Liver (tissue), 9 donors: ENCODE data around the gene FRMPD1. TPM values are rescaled to one million over a fixed set of nuclear protein-coding genes. Genes with fewer than 3 reads are reported as not detected.

Experiments
- DNase-seq: peaks from one replicate; pipeline ENCODE4 v3.0.0-alpha.2; 2017; ENCODE audit warnings: low spot score
- H3K27ac ChIP-seq, 2 donors: one replicate each; pipeline ENCODE4 v1.7.0; 2013; ENCODE audit warnings: inconsistent platforms in 2 of 2, low read length in 2 of 2, control low read depth in 1 of 2, low read depth in 1 of 2, mild to moderate bottlenecking in 1 of 2
- H3K27me3 ChIP-seq, 4 donors: one replicate each; pipeline versions ENCODE4 v1.6.1 to v1.7.0; 2013; ENCODE audit warnings: low read length in 3 of 4, inconsistent platforms in 1 of 4, mild to moderate bottlenecking in 1 of 4, moderate library complexity in 1 of 4; ENCODE audit not compliant: control insufficient read depth in 4 of 4, insufficient read depth in 4 of 4
- H3K36me3 ChIP-seq, 4 donors: one replicate each; pipeline versions ENCODE4 v1.6.1 to v1.7.0; 2013; ENCODE audit warnings: low read length in 3 of 4, mild to moderate bottlenecking in 3 of 4, low read depth in 1 of 4, moderate library complexity in 1 of 4; ENCODE audit not compliant: control insufficient read depth in 4 of 4, insufficient read depth in 3 of 4
- H3K4me1 ChIP-seq, 4 donors: one replicate each; pipeline versions ENCODE4 v1.6.1 to v1.7.0; 2013; ENCODE audit warnings: low read length in 3 of 4, mild to moderate bottlenecking in 3 of 4, moderate library complexity in 1 of 4; ENCODE audit not compliant: control insufficient read depth in 4 of 4, insufficient read depth in 4 of 4
- H3K4me3 ChIP-seq, 3 donors: one replicate each; pipeline versions ENCODE4 v1.6.1 to v1.7.0; 2013; ENCODE audit warnings: low read length in 3 of 3, control low read depth in 1 of 3, low read depth in 1 of 3, mild to moderate bottlenecking in 1 of 3
- H3K9ac ChIP-seq, 2 donors: one replicate each; pipeline ENCODE4 v1.7.0; 2013; ENCODE audit warnings: low read length in 2 of 2, mild to moderate bottlenecking in 2 of 2, moderate library complexity in 2 of 2, control low read depth in 1 of 2, low read depth in 1 of 2
- H3K9me3 ChIP-seq, 4 donors: one replicate each; pipeline versions ENCODE4 v1.6.1 to v1.7.0; 2013; ENCODE audit warnings: low read length in 3 of 4; ENCODE audit not compliant: control insufficient read depth in 4 of 4
- ATF3 ChIP-seq: IDR thresholded peaks from 2 replicates; pipeline ENCODE4 v1.6.1; 2016; ENCODE audit warnings: antibody characterized with exemption
- CTCF ChIP-seq: fragments of 150-350 bp; IDR thresholded peaks from 2 replicates; pipeline ENCODE4 v1.5.1; 2017; ENCODE audit warnings: improper control_type of control experiment, low read depth, low read length; ENCODE audit not compliant: missing input control
- EGR1 ChIP-seq, 2 donors: IDR thresholded peaks; 2 replicates each; pipeline ENCODE4 v1.6.1; 2016 to 2018; ENCODE audit warnings: antibody characterized with exemption in 2 of 2, low read depth in 2 of 2
- FOXA1 ChIP-seq: IDR thresholded peaks from 2 replicates; pipeline ENCODE4 v1.6.1; 2016; ENCODE audit warnings: antibody characterized with exemption
- FOXA2 ChIP-seq: IDR thresholded peaks from 2 replicates; pipeline ENCODE4 v1.6.1; 2016; ENCODE audit warnings: antibody characterized with exemption
- GABPA ChIP-seq, 2 donors: IDR thresholded peaks in 1 of 2; conservative IDR thresholded peaks in 1 of 2; 2 replicates each; pipeline ENCODE4 v1.6.1; 2016; ENCODE audit warnings: antibody characterized with exemption in 2 of 2, mild to moderate bottlenecking in 1 of 2, moderate library complexity in 1 of 2
- HNF4A ChIP-seq, 2 donors: conservative IDR thresholded peaks; 2 replicates each; pipeline ENCODE4 v1.6.1; 2016; ENCODE audit warnings: antibody characterized with exemption in 2 of 2, mild to moderate bottlenecking in 2 of 2
- HNF4G ChIP-seq: IDR thresholded peaks from 2 replicates; pipeline ENCODE4 v1.6.1; 2016; ENCODE audit warnings: antibody characterized with exemption
- JUND ChIP-seq, 2 donors: IDR thresholded peaks; 2 replicates each; pipeline ENCODE4 v1.6.1; 2016; ENCODE audit warnings: antibody characterized with exemption in 2 of 2
- MAX ChIP-seq: IDR thresholded peaks from 2 replicates; pipeline ENCODE4 v1.6.1; 2016; ENCODE audit warnings: antibody characterized with exemption
- NR2F2 ChIP-seq: IDR thresholded peaks from 2 replicates; pipeline ENCODE4 v1.6.1; 2016; ENCODE audit warnings: antibody characterized with exemption
- RAD21 ChIP-seq, 2 donors: IDR thresholded peaks; 2 replicates each; pipeline ENCODE4 v1.6.1; 2016; ENCODE audit warnings: antibody characterized with exemption in 2 of 2, mild to moderate bottlenecking in 2 of 2
- REST ChIP-seq: IDR thresholded peaks from 2 replicates; pipeline ENCODE4 v1.6.1; 2016; ENCODE audit warnings: antibody characterized with exemption, mild to moderate bottlenecking
- RXRA ChIP-seq, 2 donors: IDR thresholded peaks; 2 replicates each; pipeline ENCODE4 v1.6.1; 2017 to 2018; ENCODE audit warnings: antibody characterized with exemption in 2 of 2, mild to moderate bottlenecking in 1 of 2
- SP1 ChIP-seq: IDR thresholded peaks from 2 replicates; pipeline ENCODE4 v1.6.1; 2018; ENCODE audit warnings: antibody characterized with exemption, mild to moderate bottlenecking
- TAF1 ChIP-seq: conservative IDR thresholded peaks from 2 replicates; pipeline ENCODE4 v1.6.1; 2016; ENCODE audit warnings: antibody characterized with exemption, mild to moderate bottlenecking
- YY1 ChIP-seq: IDR thresholded peaks from 2 replicates; pipeline ENCODE4 v1.6.1; 2016; ENCODE audit warnings: antibody characterized with exemption, mild to moderate bottlenecking
- WGBS: extraction: QIAGEN DNeasy Blood & Tissue Kit; methylation state at CpG from one replicate; pipeline ENCODE4 v1.1.7; 2013; 5-methylcytosine and 5-hydroxymethylcytosine counted together
- polyA plus RNA-seq, 2 donors: library from polyadenylated mRNA; stranded (reverse) in 1 of 2; unstranded in 1 of 2; fragments of 200-250 nt in 1 of 2; fragments of >200 nt in 1 of 2; fragmentation: Nextera tagmentation in 1 of 2; extraction: Ambion mirVana in 1 of 2; gene quantifications; one replicate each; pipeline versions ENCODE4 v1.2.1 to v1.2.3, GENCODE V29; 2013 to 2015
- total RNA-seq, 2 donors: library from RNA; depleted of rRNA; stranded (reverse); fragments of >200 nt; gene quantifications; one replicate each; pipeline ENCODE4 v1.2.3, GENCODE V29; 2014
- TF ChIP-seq, protein P1 (sequence below): IDR thresholded peaks from 2 replicates; pipeline ENCODE4 v1.6.1; 2016; ENCODE audit warnings: antibody characterized with exemption
- donor health status: healthy.
- donor health status: healthy.
- donor health status: healthy.
- donor health status: healthy.
- donor health status: healthy.

Gene FRMPD1
- total and polyA plus RNA-seq, 4 donors, result 0.06 to 1.8 (median 0.17) TPM

DNA sequence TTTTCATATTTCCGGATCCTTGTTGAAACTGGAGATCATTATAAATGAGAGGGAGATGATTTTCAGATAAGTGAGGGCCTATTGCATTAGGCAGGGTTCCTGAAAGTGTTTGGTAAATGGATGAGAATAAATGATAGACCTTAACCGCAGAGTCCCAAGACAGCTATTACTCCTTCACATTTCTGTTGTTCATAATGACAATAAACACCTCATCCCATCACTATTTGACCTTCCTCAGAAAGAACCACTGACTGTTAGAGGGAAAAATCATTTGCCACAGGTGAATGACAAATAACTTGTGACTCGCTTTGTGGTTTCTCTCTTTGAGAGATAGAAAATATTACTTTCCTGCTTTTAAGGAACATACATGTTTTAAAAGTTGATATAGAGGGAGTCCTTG, 55.5 kb downstream of the FRMPD1 start:
- TF ChIP-seq MAX (no peak), FOXA1 (no peak), YY1 (no peak), HNF4G (no peak), JUND (IDR thresholded peaks at IDR 0.05) (no peak), REST (no peak), FOXA2 (no peak), HNF4A (conservative IDR thresholded peaks at IDR 0.05) (no peak), ATF3 (no peak), RAD21 (IDR thresholded peaks at IDR 0.05) (no peak), RXRA (IDR thresholded peaks at IDR 0.05) (no peak), SP1 (no peak), GABPA (IDR thresholded peaks at IDR 0.05 in 1 of 2, conservative IDR thresholded peaks at IDR 0.05 in 1 of 2) (no peak), CTCF (no peak), TAF1 (no peak), NR2F2 (no peak)
- TF ChIP-seq, protein P1, sequence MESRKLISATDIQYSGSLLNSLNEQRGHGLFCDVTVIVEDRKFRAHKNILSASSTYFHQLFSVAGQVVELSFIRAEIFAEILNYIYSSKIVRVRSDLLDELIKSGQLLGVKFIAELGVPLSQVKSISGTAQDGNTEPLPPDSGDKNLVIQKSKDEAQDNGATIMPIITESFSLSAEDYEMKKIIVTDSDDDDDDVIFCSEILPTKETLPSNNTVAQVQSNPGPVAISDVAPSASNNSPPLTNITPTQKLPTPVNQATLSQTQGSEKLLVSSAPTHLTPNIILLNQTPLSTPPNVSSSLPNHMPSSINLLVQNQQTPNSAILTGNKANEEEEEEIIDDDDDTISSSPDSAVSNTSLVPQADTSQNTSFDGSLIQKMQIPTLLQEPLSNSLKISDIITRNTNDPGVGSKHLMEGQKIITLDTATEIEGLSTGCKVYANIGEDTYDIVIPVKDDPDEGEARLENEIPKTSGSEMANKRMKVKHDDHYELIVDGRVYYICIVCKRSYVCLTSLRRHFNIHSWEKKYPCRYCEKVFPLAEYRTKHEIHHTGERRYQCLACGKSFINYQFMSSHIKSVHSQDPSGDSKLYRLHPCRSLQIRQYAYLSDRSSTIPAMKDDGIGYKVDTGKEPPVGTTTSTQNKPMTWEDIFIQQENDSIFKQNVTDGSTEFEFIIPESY, result no peak
- H3K4me3 ChIP-seq, result no peak overlapping the region
- no peak for DNase-seq
- H3K9me3 ChIP-seq, result no peaks in the 10 kb centered on the region
- H3K27me3 ChIP-seq, result no peaks in the 10 kb centered on the region
- H3K9ac ChIP-seq, result no peak overlapping the region
- H3K36me3 ChIP-seq, result no peaks in the 10 kb centered on the region
- H3K4me1 ChIP-seq, result peaks cover 5 to 16% (median 14%) of the 10 kb centered on the region in 4 donors
- H3K27ac ChIP-seq, result no peak overlapping the region
- WGBS, result 91% methylated on average over 3 of the region's 3 CpGs

DNA sequence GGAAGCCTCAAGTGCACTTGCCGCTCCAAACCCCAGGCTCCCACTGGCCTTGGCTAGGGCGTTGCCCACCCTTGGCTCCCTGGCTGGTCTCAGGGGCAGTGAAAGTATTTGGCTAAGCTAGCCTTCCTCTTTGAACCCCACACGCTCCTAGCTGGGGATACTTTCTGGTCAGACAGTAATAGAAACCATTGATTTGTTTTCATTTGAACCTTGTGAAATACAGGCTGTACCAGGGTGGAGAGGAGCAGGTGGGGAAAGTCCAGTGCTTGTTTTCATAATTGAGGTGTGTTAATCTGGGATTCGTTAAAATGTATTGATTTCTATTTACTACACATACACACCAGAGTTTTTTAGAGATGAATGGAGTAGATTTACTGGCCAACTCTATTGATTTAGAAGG, 57.0 kb downstream of the FRMPD1 start:
- Histone ChIP-seq H3K27ac (peak overlapping the region; percentile 1 to 14), H3K4me1 (peaks cover 5 to 14% (median 13%) of the 10 kb centered on the region in 4 donors), H3K9ac (no peak overlapping the region), H3K9me3 (no peaks in the 10 kb centered on the region), H3K36me3 (no peaks in the 10 kb centered on the region), H3K4me3 (no peak overlapping the region), H3K27me3 (no peaks in the 10 kb centered on the region)
- no peak for DNase-seq
- WGBS, result 37% methylated on average over 4 of the region's 4 CpGs
- TF ChIP-seq HNF4A (conservative IDR thresholded peaks at IDR 0.05) (peak; percentile 76 to 86), REST (peak; percentile 32), FOXA2 (peak; percentile 25), JUND (IDR thresholded peaks at IDR 0.05) (peak in 1 of 2 donors; percentile 41), SP1 (peak; percentile 63), MAX (no peak), EGR1 (IDR thresholded peaks at IDR 0.05; ENCODE audit: low read depth in 2 of 2) (peak in 1 of 2 donors; percentile 33), NR2F2 (no peak), YY1 (peak; percentile 38), CTCF (no peak)
